Natural killer cell (primary cell): ENCODE results near the gene RSPH1. TPM values are rescaled to one million over a fixed set of nuclear protein-coding genes. Genes with fewer than 3 reads are reported as not detected.

Experiments
- ATAC-seq, 3 donors: fragments of 150-1000 bp in 2 of 3; fragments of 200-7000 bp in 1 of 3; cut with Tn5 transposase; 1 replicate in 1 of 3; 2 replicates in 2 of 3; pipeline ENCODE4 v1.10.0; 2021; ENCODE audit warnings: mild to moderate bottlenecking in 2 of 3, moderate library complexity in 2 of 3
- DNase-seq, 2 donors: peaks; one replicate each; pipeline versions ENCODE4 v3.0.0 to v3.0.0-alpha.2; 2013 to 2021; ENCODE audit warnings: mixed read lengths in 1 of 2
- H3K27ac ChIP-seq: one replicate; pipeline ENCODE4 v1.5.1; 2013; ENCODE audit warnings: mild to moderate bottlenecking, low read length
- H3K27me3 ChIP-seq: one replicate; pipeline ENCODE4 v1.6.1; 2013; ENCODE audit warnings: low read length; ENCODE audit not compliant: control insufficient read depth, insufficient read depth
- H3K36me3 ChIP-seq: one replicate; pipeline ENCODE4 v1.6.1; 2013; ENCODE audit warnings: low read length; ENCODE audit not compliant: control insufficient read depth, insufficient read depth
- H3K4me1 ChIP-seq: one replicate; pipeline ENCODE4 v1.6.1; 2013; ENCODE audit warnings: low read length; ENCODE audit not compliant: control insufficient read depth, insufficient read depth
- H3K4me3 ChIP-seq: one replicate; pipeline ENCODE4 v1.5.1; 2013; ENCODE audit warnings: low read length
- H3K9me3 ChIP-seq: one replicate; pipeline ENCODE4 v1.6.1; 2013; ENCODE audit warnings: low read length; ENCODE audit not compliant: control insufficient read depth, insufficient read depth
- H3K27ac Mint-ChIP-seq, 2 donors: one replicate each; pipeline ENCODE4 v1.8.0; 2022; ENCODE audit warnings: mild to moderate bottlenecking in 2 of 2, mixed read lengths in 2 of 2, moderate library complexity in 1 of 2
- H3K27me3 Mint-ChIP-seq, 2 donors: one replicate each; pipeline ENCODE4 v1.8.0; 2022; ENCODE audit warnings: low read depth in 2 of 2, mixed read lengths in 2 of 2
- H3K36me3 Mint-ChIP-seq: one replicate; pipeline ENCODE4 v1.8.0; 2022; ENCODE audit warnings: mixed read lengths
- H3K4me1 Mint-ChIP-seq, 2 donors: one replicate each; pipeline ENCODE4 v1.8.0; 2022; ENCODE audit warnings: mixed read lengths in 2 of 2
- H3K4me3 Mint-ChIP-seq: one replicate; pipeline ENCODE4 v1.8.0; 2022; ENCODE audit warnings: mild to moderate bottlenecking, moderate library complexity, mixed read lengths
- H3K9me3 Mint-ChIP-seq, 2 donors: one replicate each; pipeline ENCODE4 v1.8.0; 2022; ENCODE audit warnings: mixed read lengths in 2 of 2
- WGBS: methylation state at CpG from one replicate; pipeline ENCODE4 v1.1.7; 2013; ENCODE audit warnings: missing lambda C conversion rate; ENCODE audit not compliant: insufficient coverage; 5-methylcytosine and 5-hydroxymethylcytosine counted together
- intact Hi-C: fragments of 100-400 bp; cut with micrococcal nuclease; formaldehyde crosslinking; loops from one replicate; pipeline ENCODE4 v1.14.2; 2022
- total RNA-seq, 4 donors: library from RNA; stranded (reverse); fragments of 120-200 nt in 1 of 4; gene quantifications; one replicate each; pipeline versions ENCODE4 v1.2.3 to v1.2.4, GENCODE V29; 2013 to 2022
- TF ChIP-seq, protein P1 (sequence below): fragments of 200-600 bp; IDR thresholded peaks from one replicate; pipeline ENCODE4 v1.8.0; 2022; ENCODE audit warnings: antibody characterized with exemption

Gene RSPH1
- total RNA-seq, 3 donors from 2014 or later (not counting 1 experiment from before 2014, with no cell fraction given), result 0.16 TPM; not detected in 2

DNA sequence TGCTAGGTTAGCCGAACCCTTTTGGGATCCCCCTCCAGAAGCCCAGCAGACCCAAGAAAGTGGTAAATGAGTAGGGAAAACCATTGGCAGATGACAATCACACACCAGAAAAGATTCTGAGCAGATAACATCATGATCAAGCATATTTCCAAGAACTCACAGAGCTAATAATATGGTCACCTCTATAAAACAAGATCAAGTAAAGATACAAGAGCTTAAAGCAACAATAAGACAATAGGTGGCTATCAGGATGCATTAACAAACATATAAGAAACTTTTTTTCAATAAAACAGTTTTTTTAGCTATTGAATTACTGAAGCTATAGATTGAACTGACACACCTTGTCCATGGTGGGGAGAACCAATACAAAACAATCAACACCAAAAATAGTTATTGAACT lies 63.3 kb downstream of the RSPH1 start:
- Mint-ChIP-seq H3K27ac (no peak overlapping the region), H3K9me3 (peaks cover 5 to 7% of the 10 kb centered on the region in 2 donors), H3K4me1 (peaks cover 0 to 9% of the 10 kb centered on the region in 2 donors), H3K27me3 (peaks cover 60 to 90% of the 10 kb centered on the region in 2 donors), H3K4me3 (no peak overlapping the region), H3K36me3 (peaks cover 9% of the 10 kb centered on the region)
- Histone ChIP-seq H3K4me3 (no peak overlapping the region), H3K36me3 (peaks cover 2% of the 10 kb centered on the region), H3K4me1 (no peaks in the 10 kb centered on the region), H3K9me3 (peaks cover 8% of the 10 kb centered on the region), H3K27ac (no peak overlapping the region), H3K27me3 (peaks cover 32% of the 10 kb centered on the region)
- intact Hi-C loops, result no loop called here
- WGBS, result no CpG with 5 or more reads among the region's 1 CpG
- no peak for ATAC-seq
- no peak for DNase-seq
- TF ChIP-seq, protein P1, sequence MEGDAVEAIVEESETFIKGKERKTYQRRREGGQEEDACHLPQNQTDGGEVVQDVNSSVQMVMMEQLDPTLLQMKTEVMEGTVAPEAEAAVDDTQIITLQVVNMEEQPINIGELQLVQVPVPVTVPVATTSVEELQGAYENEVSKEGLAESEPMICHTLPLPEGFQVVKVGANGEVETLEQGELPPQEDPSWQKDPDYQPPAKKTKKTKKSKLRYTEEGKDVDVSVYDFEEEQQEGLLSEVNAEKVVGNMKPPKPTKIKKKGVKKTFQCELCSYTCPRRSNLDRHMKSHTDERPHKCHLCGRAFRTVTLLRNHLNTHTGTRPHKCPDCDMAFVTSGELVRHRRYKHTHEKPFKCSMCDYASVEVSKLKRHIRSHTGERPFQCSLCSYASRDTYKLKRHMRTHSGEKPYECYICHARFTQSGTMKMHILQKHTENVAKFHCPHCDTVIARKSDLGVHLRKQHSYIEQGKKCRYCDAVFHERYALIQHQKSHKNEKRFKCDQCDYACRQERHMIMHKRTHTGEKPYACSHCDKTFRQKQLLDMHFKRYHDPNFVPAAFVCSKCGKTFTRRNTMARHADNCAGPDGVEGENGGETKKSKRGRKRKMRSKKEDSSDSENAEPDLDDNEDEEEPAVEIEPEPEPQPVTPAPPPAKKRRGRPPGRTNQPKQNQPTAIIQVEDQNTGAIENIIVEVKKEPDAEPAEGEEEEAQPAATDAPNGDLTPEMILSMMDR, result no peak

DNA sequence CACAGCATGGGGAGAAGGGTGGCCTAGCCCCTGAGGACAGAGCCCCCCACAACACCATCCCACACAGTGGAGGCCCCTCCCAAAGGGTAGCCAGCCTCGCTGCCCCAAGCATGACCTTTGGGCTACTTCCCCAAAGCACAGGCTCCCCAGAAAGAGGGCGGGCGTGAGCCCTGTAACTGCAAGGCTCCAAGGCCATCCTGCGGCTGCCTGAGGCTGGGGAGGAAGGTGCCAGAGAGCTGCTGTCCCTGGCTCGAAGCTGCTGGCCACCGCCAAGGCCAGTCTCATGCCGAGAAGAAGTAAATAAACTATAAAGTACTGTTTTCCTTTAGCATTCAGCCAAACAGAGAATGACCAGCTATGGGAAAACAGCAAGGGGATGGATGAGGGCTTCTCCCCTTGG lies 64.8 kb downstream of the RSPH1 start:
- H3K27ac ChIP-seq, result no peak overlapping the region
- H3K36me3 ChIP-seq, result peaks cover 2% of the 10 kb centered on the region

DNA sequence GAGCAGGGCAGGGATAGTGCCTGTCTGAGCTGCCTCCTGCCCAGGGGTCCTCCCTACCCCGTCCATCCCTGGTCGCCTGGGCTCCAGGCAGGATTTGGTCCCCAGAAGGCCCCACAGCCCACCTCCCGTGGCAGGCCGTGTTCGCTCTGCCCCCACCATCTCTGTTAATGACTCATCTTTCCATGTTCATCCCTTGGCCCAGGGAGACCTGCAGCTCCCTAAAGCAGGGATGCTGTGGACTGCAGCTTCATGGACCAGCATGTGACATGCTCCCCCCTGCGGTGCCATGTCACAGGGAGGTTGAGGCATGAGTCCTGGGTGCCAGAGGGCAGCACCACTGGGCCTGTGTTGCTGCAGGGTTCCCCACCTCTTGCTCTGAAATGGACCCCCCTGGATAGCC lies 65.5 kb downstream of the RSPH1 start:
- peaks cover 21% of the 10 kb centered on the region for H3K4me1 ChIP-seq
- peaks cover 2% of the 10 kb centered on the region for H3K36me3 ChIP-seq
- H3K36me3 Mint-ChIP-seq, result peaks cover 9% of the 10 kb centered on the region
- 88% methylated on average over 6 of the region's 6 CpGs for WGBS
- no peak for DNase-seq
- intact Hi-C loops, result no loop called here
- peaks cover 67 to 87% of the 10 kb centered on the region in 2 donors for H3K27me3 Mint-ChIP-seq
- H3K4me3 ChIP-seq, result no peak overlapping the region
- TF ChIP-seq, protein P1, result no peak
- H3K4me3 Mint-ChIP-seq, result no peak overlapping the region
- ATAC-seq, result no peak
- peaks cover 36% of the 10 kb centered on the region for H3K27me3 ChIP-seq
- H3K4me1 Mint-ChIP-seq, result peaks cover 20 to 30% of the 10 kb centered on the region in 2 donors
- H3K27ac Mint-ChIP-seq, result no peak overlapping the region
- H3K9me3 Mint-ChIP-seq, result peaks cover 2 to 7% of the 10 kb centered on the region in 2 donors
- no peak overlapping the region for H3K27ac ChIP-seq
- H3K9me3 ChIP-seq, result peaks cover 3% of the 10 kb centered on the region

More for the DNA sequence above, 64.8 kb downstream of the RSPH1 start:
- intact Hi-C loops, result no loop called here
- no peak for DNase-seq
- Histone ChIP-seq H3K9me3 (peaks cover 3% of the 10 kb centered on the region), H3K4me3 (no peak overlapping the region), H3K4me1 (peaks cover 14% of the 10 kb centered on the region), H3K27me3 (peaks cover 36% of the 10 kb centered on the region)
- 88% methylated on average over 6 of the region's 7 CpGs for WGBS
- TF ChIP-seq, protein P1, result no peak
- H3K27ac Mint-ChIP-seq, result no peak overlapping the region
- peaks cover 9% of the 10 kb centered on the region for H3K36me3 Mint-ChIP-seq
- no peak for ATAC-seq
- peaks cover 15 to 23% of the 10 kb centered on the region in 2 donors for H3K4me1 Mint-ChIP-seq
- H3K27me3 Mint-ChIP-seq, result peaks cover 63 to 90% of the 10 kb centered on the region in 2 donors
- no peak overlapping the region for H3K4me3 Mint-ChIP-seq
- H3K9me3 Mint-ChIP-seq, result peaks cover 5 to 7% of the 10 kb centered on the region in 2 donors

DNA sequence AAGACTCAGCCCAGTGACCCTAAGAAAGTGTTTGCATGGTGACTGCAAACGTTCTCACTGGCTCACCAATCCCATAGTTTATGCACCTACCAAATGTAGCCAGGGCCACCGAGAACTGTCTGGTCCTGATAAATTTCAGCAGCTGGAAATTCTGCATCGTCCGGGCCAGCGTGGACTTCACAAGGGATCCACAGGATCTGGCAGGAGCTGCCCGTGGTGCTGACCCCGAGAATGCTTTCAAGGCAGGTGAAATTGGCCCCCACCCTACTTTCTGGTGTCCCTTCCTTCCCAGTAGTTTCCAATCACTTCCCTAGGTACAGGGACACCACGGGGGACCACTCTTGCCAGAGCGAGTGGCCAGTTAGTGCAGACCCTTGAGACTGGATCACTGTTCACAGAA lies 66.2 kb downstream of the RSPH1 start:
- TF ChIP-seq, protein P1, result no peak
- Histone ChIP-seq H3K9me3 (peaks cover 3% of the 10 kb centered on the region), H3K4me3 (no peak overlapping the region), H3K4me1 (peaks cover 28% of the 10 kb centered on the region), H3K27ac (no peak overlapping the region), H3K27me3 (peaks cover 36% of the 10 kb centered on the region), H3K36me3 (peaks cover 2% of the 10 kb centered on the region)
- Mint-ChIP-seq H3K4me3 (no peak overlapping the region), H3K27me3 (peaks cover 67 to 82% of the 10 kb centered on the region in 2 donors), H3K36me3 (peaks cover 9% of the 10 kb centered on the region), H3K9me3 (peaks cover 2 to 7% of the 10 kb centered on the region in 2 donors), H3K4me1 (peaks cover 27 to 36% of the 10 kb centered on the region in 2 donors), H3K27ac (no peak overlapping the region)
- WGBS, result 85% methylated on average over 9 of the region's 9 CpGs
- ATAC-seq, result no peak
- intact Hi-C loops, result loop anchor here (10.0 kb wide), 2 partner anchors 95 to 255 kb away; no protein-coding TSS in a partner anchor
- no peak for DNase-seq
